HEK293 (cell line): ENCODE data around the gene ARL4A.
A peak's percentile ranks its signal among the peaks of the same experiment; 100 is the strongest.
"Not testable (repeated sequence)": the region's sequence is repeated elsewhere in the genome, so short reads cannot be mapped to it uniquely, and the experiment has no call there.

ENCODE experiments used
- CTCF ChIA-PET: fragments of 350-600 bp; formaldehyde crosslinking; extraction: SDS; loops from one replicate; lab custom pipeline; 2021; ENCODE audit warnings: antibody characterized with exemption; lab: Yijun Ruan, JAX
- POLR2A ChIA-PET: fragments of 300-600 bp; formaldehyde crosslinking; extraction: SDS; loops from one replicate; lab custom pipeline; 2020; ENCODE audit warnings: antibody characterized with exemption, inconsistent platforms; lab: Yijun Ruan, JAX
- H3K27ac ChIP-seq: fragments of 200-500 bp; sonication (Bioruptor generic); 2 replicates; pipeline ENCODE4 v1.5.1; 2014; ENCODE audit warnings: low read depth, low read length, control low read depth, inconsistent platforms; ENCODE audit errors: extremely low read depth
- H3K36me3 ChIP-seq, 2 experiments: fragments of 200-500 bp in 1 of 2; sonication (Bioruptor generic) in 1 of 2; 1 replicate in 1 of 2; 2 replicates in 1 of 2; pipeline ENCODE4 v1.5.1; 2014 to 2017; ENCODE audit warnings: inconsistent platforms in 2 of 2, low read length in 2 of 2; ENCODE audit not compliant: control insufficient read depth in 2 of 2, insufficient read depth in 1 of 2
- H3K4me1 ChIP-seq: fragments of 200-500 bp; sonication (Bioruptor generic); 2 replicates; pipeline ENCODE4 v1.5.1; 2014; ENCODE audit warnings: mild to moderate bottlenecking, low read length, inconsistent platforms; ENCODE audit not compliant: control insufficient read depth, insufficient read depth
- H3K4me3 ChIP-seq: 2 replicates; pipeline ENCODE4 v1.5.1; 2011; ENCODE audit warnings: low read depth, mild to moderate bottlenecking, control low read depth, low read length, moderate library complexity
- H3K9me3 ChIP-seq: fragments of 200-500 bp; sonication (Bioruptor generic); 2 replicates; pipeline ENCODE4 v1.5.1; 2014; ENCODE audit warnings: low read depth, low read length, inconsistent platforms; ENCODE audit not compliant: control insufficient read depth, insufficient read depth
- EGR2 ChIP-seq: fragments of 450-650 bp; formaldehyde crosslinking; IDR thresholded peaks from 2 replicates; pipeline ENCODE4 v1.5.1; 2016; ENCODE audit warnings: low read depth, missing biosample characterization, missing genetic modification characterization
- GLIS1 ChIP-seq: fragments of 450-650 bp; formaldehyde crosslinking; IDR thresholded peaks from 2 replicates; pipeline ENCODE4 v1.5.1; 2016; ENCODE audit warnings: missing biosample characterization, missing genetic modification characterization
- KLF9 ChIP-seq: fragments of 450-650 bp; formaldehyde crosslinking; IDR thresholded peaks from 2 replicates; pipeline ENCODE4 v1.5.1; 2016; ENCODE audit warnings: missing biosample characterization, missing genetic modification characterization, low read depth
- PRDM1 ChIP-seq: fragments of 450-650 bp; formaldehyde crosslinking; IDR thresholded peaks from 2 replicates; pipeline ENCODE4; 2016; ENCODE audit warnings: missing biosample characterization, missing genetic modification characterization
- SP7 ChIP-seq: fragments of 450-650 bp; formaldehyde crosslinking; IDR thresholded peaks from 2 replicates; pipeline ENCODE4 v1.5.1; 2016; ENCODE audit warnings: missing biosample characterization, missing genetic modification characterization
- TRIM28 ChIP-seq: IDR thresholded peaks from 2 replicates; pipeline ENCODE4 v1.6.1; 2011; ENCODE audit warnings: low read length, control low read depth, borderline replicate concordance
- WT1 ChIP-seq: fragments of 450-650 bp; formaldehyde crosslinking; IDR thresholded peaks from 2 replicates; pipeline ENCODE4 v1.5.1; 2016; ENCODE audit warnings: missing biosample characterization, missing genetic modification characterization
- ZFHX2 ChIP-seq: fragments of 450-650 bp; formaldehyde crosslinking; conservative IDR thresholded peaks from 2 replicates; pipeline ENCODE4 v1.5.1; 2016; ENCODE audit warnings: missing biosample characterization, missing genetic modification characterization
- ZFP37 ChIP-seq: fragments of 450-650 bp; formaldehyde crosslinking; IDR thresholded peaks from 2 replicates; pipeline ENCODE4 v1.5.1; 2016; ENCODE audit warnings: missing biosample characterization, missing genetic modification characterization
- ZFP69B ChIP-seq: fragments of 450-650 bp; formaldehyde crosslinking; IDR thresholded peaks from 2 replicates; pipeline ENCODE4 v1.5.1; 2016; ENCODE audit warnings: missing biosample characterization, missing genetic modification characterization
- ZNF157 ChIP-seq: fragments of 450-650 bp; formaldehyde crosslinking; IDR thresholded peaks from 2 replicates; pipeline ENCODE4 v1.5.1; 2016; ENCODE audit warnings: missing biosample characterization, missing genetic modification characterization
- ZNF335 ChIP-seq: fragments of 450-650 bp; formaldehyde crosslinking; conservative IDR thresholded peaks from 2 replicates; pipeline ENCODE4 v1.5.1; 2016; ENCODE audit warnings: missing biosample characterization, missing genetic modification characterization
- ZNF354C ChIP-seq: fragments of 450-650 bp; formaldehyde crosslinking; IDR thresholded peaks from 2 replicates; pipeline ENCODE4 v1.5.1; 2016; ENCODE audit warnings: missing biosample characterization, missing genetic modification characterization, low read depth, borderline replicate concordance
- ZNF366 ChIP-seq: fragments of 450-650 bp; formaldehyde crosslinking; conservative IDR thresholded peaks from 2 replicates; pipeline ENCODE4 v1.5.1; 2016; ENCODE audit warnings: missing biosample characterization, missing genetic modification characterization
- ZNF423 ChIP-seq: fragments of 450-650 bp; formaldehyde crosslinking; IDR thresholded peaks from 2 replicates; pipeline ENCODE4 v1.5.1; 2016; ENCODE audit warnings: missing biosample characterization, missing genetic modification characterization
- ZNF501 ChIP-seq: fragments of 450-650 bp; formaldehyde crosslinking; IDR thresholded peaks from 2 replicates; pipeline ENCODE4 v1.5.1; 2016; ENCODE audit warnings: missing biosample characterization, missing genetic modification characterization
- ZNF561 ChIP-seq: fragments of 450-650 bp; IDR thresholded peaks from 2 replicates; pipeline ENCODE4 v1.5.1; 2018; ENCODE audit warnings: missing biosample characterization, missing genetic modification characterization, borderline replicate concordance
- ZNF658 ChIP-seq: fragments of 450-650 bp; formaldehyde crosslinking; IDR thresholded peaks from 2 replicates; pipeline ENCODE4; 2016; ENCODE audit warnings: missing biosample characterization, missing genetic modification characterization
- ZNF707 ChIP-seq: fragments of 450-650 bp; formaldehyde crosslinking; IDR thresholded peaks from 2 replicates; pipeline ENCODE4 v1.5.1; 2016; ENCODE audit warnings: missing biosample characterization, missing genetic modification characterization
- ZNF791 ChIP-seq: fragments of 450-650 bp; formaldehyde crosslinking; IDR thresholded peaks from 2 replicates; pipeline ENCODE4 v1.5.1; 2016; ENCODE audit warnings: missing biosample characterization, missing genetic modification characterization
- TF ChIP-seq, protein P1 (sequence below): fragments of 450-650 bp; formaldehyde crosslinking; IDR thresholded peaks from 2 replicates; pipeline ENCODE4 v1.5.1; 2016; ENCODE audit warnings: missing biosample characterization, missing genetic modification characterization
- TF ChIP-seq, protein P2 (sequence below): fragments of 450-650 bp; formaldehyde crosslinking; optimal IDR thresholded peaks from 2 replicates; pipeline ENCODE3; 2016; ENCODE audit warnings: missing biosample characterization, mild to moderate bottlenecking, missing genetic modification characterization
- TF ChIP-seq, protein P3 (sequence below): fragments of 450-650 bp; formaldehyde crosslinking; IDR thresholded peaks from 2 replicates; pipeline ENCODE4 v1.5.1; 2016; ENCODE audit warnings: missing biosample characterization, missing genetic modification characterization

The ARL4A gene

DNA sequence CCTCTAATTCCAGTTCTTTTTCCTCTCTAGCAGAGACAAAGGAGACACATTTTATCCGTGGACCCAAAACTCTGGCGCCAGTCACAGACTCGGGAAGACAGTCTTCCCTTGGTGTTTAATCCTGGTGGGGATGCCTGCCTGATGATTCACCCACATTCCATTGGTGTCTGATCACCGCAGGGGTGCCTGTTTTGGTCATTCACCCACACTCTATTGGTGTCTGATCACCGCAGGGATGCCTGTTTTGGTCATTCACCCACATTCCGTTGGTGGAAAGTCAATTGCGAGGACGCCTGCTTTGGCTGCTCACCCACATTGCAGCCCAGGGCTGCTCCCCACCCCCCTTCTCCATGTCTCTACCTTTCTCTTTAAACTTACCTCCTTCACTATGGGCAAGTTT is 27.0 kb upstream of the ARL4A start:
- H3K4me3 ChIP-seq, H3K36me3 ChIP-seq, POLR2A ChIA-PET, H3K27ac ChIP-seq, H3K9me3 ChIP-seq, CTCF ChIA-PET, H3K4me1 ChIP-seq: not testable (repeated sequence)
- TF ChIP-seq ZFHX2 (tag by site-specific recombination): peak; percentile 49; the same call in 1 of the 2 replicates
- TF ChIP-seq ZNF366 (tag by site-specific recombination): 0 out of 2 replicates have a peak, but pooled peaks have one; percentile 18
- TF ChIP-seq, protein P1, sequence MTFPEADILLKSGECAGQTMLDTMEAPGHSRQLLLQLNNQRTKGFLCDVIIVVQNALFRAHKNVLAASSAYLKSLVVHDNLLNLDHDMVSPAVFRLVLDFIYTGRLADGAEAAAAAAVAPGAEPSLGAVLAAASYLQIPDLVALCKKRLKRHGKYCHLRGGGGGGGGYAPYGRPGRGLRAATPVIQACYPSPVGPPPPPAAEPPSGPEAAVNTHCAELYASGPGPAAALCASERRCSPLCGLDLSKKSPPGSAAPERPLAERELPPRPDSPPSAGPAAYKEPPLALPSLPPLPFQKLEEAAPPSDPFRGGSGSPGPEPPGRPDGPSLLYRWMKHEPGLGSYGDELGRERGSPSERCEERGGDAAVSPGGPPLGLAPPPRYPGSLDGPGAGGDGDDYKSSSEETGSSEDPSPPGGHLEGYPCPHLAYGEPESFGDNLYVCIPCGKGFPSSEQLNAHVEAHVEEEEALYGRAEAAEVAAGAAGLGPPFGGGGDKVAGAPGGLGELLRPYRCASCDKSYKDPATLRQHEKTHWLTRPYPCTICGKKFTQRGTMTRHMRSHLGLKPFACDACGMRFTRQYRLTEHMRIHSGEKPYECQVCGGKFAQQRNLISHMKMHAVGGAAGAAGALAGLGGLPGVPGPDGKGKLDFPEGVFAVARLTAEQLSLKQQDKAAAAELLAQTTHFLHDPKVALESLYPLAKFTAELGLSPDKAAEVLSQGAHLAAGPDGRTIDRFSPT (tag by site-specific recombination): 0 out of 2 replicates have a peak, but pooled peaks have one; percentile 38
- TF ChIP-seq PRDM1: peak; percentile 48
- TF ChIP-seq GLIS1: peak; percentile 45
- 0 out of 2 replicates have a peak, but pooled peaks have one; percentile 33 for TF ChIP-seq ZFP37 (tag by site-specific recombination)
- peak; percentile 68 for TF ChIP-seq EGR2 (tag by site-specific recombination)

DNA sequence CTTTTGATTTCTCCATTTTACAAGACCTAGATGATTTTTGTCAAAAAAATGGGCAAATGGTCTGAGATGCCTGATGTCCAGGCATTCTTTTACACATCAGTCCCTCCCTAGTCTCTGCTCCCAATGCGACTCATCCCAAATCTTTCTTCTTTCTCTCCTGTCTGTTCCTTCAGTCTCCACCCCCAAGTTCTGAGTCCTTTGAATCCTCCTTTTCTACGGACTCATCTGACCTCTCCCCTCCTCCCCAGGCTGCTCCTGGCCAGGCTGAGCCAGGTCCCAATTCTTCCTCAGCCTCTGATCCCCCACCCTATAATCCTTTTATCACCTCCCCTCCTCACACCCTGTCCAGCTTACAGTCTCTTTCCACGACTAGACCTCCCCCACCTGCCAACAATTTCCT is 26.4 kb upstream of the ARL4A start:
- H3K4me3 ChIP-seq, H3K4me1 ChIP-seq, H3K36me3 ChIP-seq, H3K27ac ChIP-seq, POLR2A ChIA-PET, H3K9me3 ChIP-seq: not testable (repeated sequence)
- CTCF ChIA-PET: interaction anchor here (0.6 to 0.8 kb wide), 3 partner anchors 12 to 144 kb away, joined by 3 to 4 read pairs (median 4); no protein-coding TSS in a partner anchor

DNA sequence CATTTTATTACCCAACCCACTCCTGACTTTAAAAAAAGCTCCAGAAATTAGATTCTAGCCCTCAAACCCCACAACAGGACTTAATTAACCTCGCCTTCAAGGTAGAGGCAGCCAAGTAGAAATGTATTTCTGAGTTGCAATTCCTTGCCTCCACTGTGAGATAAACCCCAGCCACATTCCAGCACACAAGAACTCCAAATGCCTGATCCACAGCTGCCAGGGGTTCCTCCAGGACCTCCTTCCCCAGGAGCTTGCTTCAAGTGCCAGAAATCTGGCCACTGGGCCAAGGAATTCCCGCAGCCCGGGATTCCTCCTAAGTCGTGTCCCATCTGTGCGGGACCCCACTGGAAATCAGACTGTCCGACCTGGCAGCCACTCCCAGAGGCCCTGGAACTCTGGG is 25.9 kb upstream of the ARL4A start:
- Histone ChIP-seq H3K4me1 (no peaks in the 10 kb centered on the region), H3K4me3 (no peak overlapping the region), H3K27ac (no peak overlapping the region), H3K36me3 (no peaks in the 10 kb centered on the region), H3K9me3 (no peaks in the 10 kb centered on the region)
- TF ChIP-seq ZNF354C (tag by site-specific recombination) (no peak), ZNF157 (tag by site-specific recombination) (no peak), ZFP69B (tag by site-specific recombination) (no peak), ZNF707 (no peak), TRIM28 (no peak), ZNF335 (no peak), KLF9 (tag by site-specific recombination) (no peak), SP7 (tag by site-specific recombination) (no peak), ZNF658 (tag by site-specific recombination) (no peak), WT1 (tag by site-specific recombination) (no peak), ZNF501 (tag by site-specific recombination) (no peak), ZNF561 (no peak), ZNF791 (tag by site-specific recombination) (no peak), ZNF423 (no peak)
- TF ChIP-seq, protein P2, sequence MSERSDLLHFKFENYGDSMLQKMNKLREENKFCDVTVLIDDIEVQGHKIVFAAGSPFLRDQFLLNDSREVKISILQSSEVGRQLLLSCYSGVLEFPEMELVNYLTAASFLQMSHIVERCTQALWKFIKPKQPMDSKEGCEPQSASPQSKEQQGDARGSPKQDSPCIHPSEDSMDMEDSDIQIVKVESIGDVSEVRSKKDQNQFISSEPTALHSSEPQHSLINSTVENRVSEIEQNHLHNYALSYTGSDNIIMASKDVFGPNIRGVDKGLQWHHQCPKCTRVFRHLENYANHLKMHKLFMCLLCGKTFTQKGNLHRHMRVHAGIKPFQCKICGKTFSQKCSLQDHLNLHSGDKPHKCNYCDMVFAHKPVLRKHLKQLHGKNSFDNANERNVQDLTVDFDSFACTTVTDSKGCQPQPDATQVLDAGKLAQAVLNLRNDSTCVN (tag by site-specific recombination): no peak
- TF ChIP-seq, protein P3, sequence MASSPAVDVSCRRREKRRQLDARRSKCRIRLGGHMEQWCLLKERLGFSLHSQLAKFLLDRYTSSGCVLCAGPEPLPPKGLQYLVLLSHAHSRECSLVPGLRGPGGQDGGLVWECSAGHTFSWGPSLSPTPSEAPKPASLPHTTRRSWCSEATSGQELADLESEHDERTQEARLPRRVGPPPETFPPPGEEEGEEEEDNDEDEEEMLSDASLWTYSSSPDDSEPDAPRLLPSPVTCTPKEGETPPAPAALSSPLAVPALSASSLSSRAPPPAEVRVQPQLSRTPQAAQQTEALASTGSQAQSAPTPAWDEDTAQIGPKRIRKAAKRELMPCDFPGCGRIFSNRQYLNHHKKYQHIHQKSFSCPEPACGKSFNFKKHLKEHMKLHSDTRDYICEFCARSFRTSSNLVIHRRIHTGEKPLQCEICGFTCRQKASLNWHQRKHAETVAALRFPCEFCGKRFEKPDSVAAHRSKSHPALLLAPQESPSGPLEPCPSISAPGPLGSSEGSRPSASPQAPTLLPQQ (tag by site-specific recombination): no peak
- CTCF ChIA-PET: interaction anchor here (0.6 to 0.8 kb wide), 4 partner anchors 12 to 448 kb away, joined by 3 to 4 read pairs (median 4); no protein-coding TSS in a partner anchor
- POLR2A ChIA-PET: no interaction called here
